Panc1 (cell line): ENCODE measurements around the gene RASSF5. TPM values are rescaled to one million over a fixed set of nuclear protein-coding genes. Genes with fewer than 3 reads are reported as not detected.

Experiments used
- ATAC-seq: fragments of 200-7000 bp; cut with Tn5 transposase; 2 replicates; pipeline ENCODE4 v1.9.1; 2020; ENCODE audit warnings: mild to moderate bottlenecking, moderate library complexity
- BruUV-seq: library from RNA; stranded (reverse); fragments of 400-500 nt; replicated peaks from 2 replicates; lab custom pipeline; 2021; lab: Mats Ljungman, UMichigan
- CTCF ChIA-PET: fragments of 300-600 bp; sonication (Branson Sonifier 250); formaldehyde crosslinking; loops from one replicate; lab custom pipeline; 2022; ENCODE audit warnings: antibody characterized with exemption; lab: Charles Lee
- POLR2A ChIA-PET: fragments of 300-600 bp; sonication (Branson Sonifier 250); formaldehyde crosslinking; loops from one replicate; lab custom pipeline; 2022; ENCODE audit warnings: antibody characterized with exemption; lab: Charles Lee
- DNase-seq: peaks from one replicate; pipeline ENCODE4 v3.0.0-alpha.2; 2010; ENCODE audit warnings: low read depth, low spot score
- H3K27ac ChIP-seq: 2 replicates; pipeline ENCODE4 v1.5.1; 2011; ENCODE audit warnings: mild to moderate bottlenecking, low read length, inconsistent platforms
- H3K27me3 ChIP-seq: fragments of 200-500 bp; sonication (Bioruptor generic); 2 replicates; pipeline ENCODE4 v1.6.0; 2014; ENCODE audit warnings: low read length, inconsistent platforms; ENCODE audit not compliant: control insufficient read depth, insufficient read depth
- H3K36me3 ChIP-seq: fragments of 200-500 bp; sonication (Bioruptor generic); 2 replicates; pipeline ENCODE4 v1.5.1; 2014; ENCODE audit warnings: inconsistent platforms, mild to moderate bottlenecking, low read length, moderate library complexity; ENCODE audit not compliant: control insufficient read depth, insufficient read depth
- H3K4me1 ChIP-seq: 2 replicates; pipeline ENCODE4 v1.5.1; 2011; ENCODE audit warnings: inconsistent platforms, mild to moderate bottlenecking, low read length, moderate library complexity; ENCODE audit not compliant: control insufficient read depth, insufficient read depth
- H3K4me3 ChIP-seq, 2 experiments: 2 replicates each; pipeline ENCODE4 v1.5.1; 2011 to 2012; ENCODE audit warnings: low read depth in 2 of 2, low read length in 2 of 2, mild to moderate bottlenecking in 2 of 2, inconsistent platforms in 1 of 2, moderate library complexity in 1 of 2
- H3K9me3 ChIP-seq: fragments of 200-500 bp; sonication (Bioruptor generic); 2 replicates; pipeline ENCODE4 v1.5.1; 2014; ENCODE audit warnings: low read depth, mild to moderate bottlenecking, inconsistent platforms, low read length, moderate library complexity; ENCODE audit not compliant: control insufficient read depth, insufficient read depth
- CTCF ChIP-seq: fragments of 450-650 bp; IDR thresholded peaks from 2 replicates; pipeline ENCODE4 v1.5.1; 2017; ENCODE audit warnings: mild to moderate bottlenecking
- POLR2AphosphoS5 ChIP-seq: IDR thresholded peaks from 2 replicates; pipeline ENCODE4 v1.6.1; 2012; ENCODE audit warnings: mild to moderate bottlenecking, low read depth, low read length, moderate library complexity
- REST ChIP-seq, 2 experiments: IDR thresholded peaks; 2 replicates each; pipeline ENCODE4 v1.6.1; 2011 to 2012; ENCODE audit warnings: low read depth in 2 of 2, control low read depth in 1 of 2, low read length in 1 of 2, mild to moderate bottlenecking in 1 of 2, moderate library complexity in 1 of 2; ENCODE audit not compliant: insufficient read depth in 1 of 2
- SIN3A ChIP-seq: IDR thresholded peaks from 2 replicates; pipeline ENCODE4 v1.6.1; 2012; ENCODE audit warnings: low read depth, mild to moderate bottlenecking, low read length, moderate library complexity, borderline replicate concordance; ENCODE audit not compliant: insufficient read depth
- TCF7L2 ChIP-seq: IDR thresholded peaks from 2 replicates; pipeline ENCODE4 v1.6.1; 2011; ENCODE audit warnings: mild to moderate bottlenecking, low read depth, low read length, inconsistent platforms
- in situ Hi-C: cut with HindIII; loops from 2 replicates; pipeline ENCODE4 v1.10.0; 2016; ENCODE audit warnings: low sequenced_read_pairs, low pct_unique_long_range_greater_than_20kb
- intact Hi-C: fragments of 100-400 bp; cut with micrococcal nuclease; formaldehyde crosslinking; loops from one replicate; pipeline ENCODE4 v1.10.0; 2022; ENCODE audit not compliant: unreplicated experiment
- total RNA-seq: library from RNA; stranded (reverse); gene quantifications from one replicate; pipeline ENCODE4 v1.2.1, GENCODE V29; 2021; ENCODE audit not compliant: unreplicated experiment

The RASSF5 gene
- total RNA-seq, 1 experiment from 2014 or later = 1.6 TPM

- DNase-seq (no peak), ATAC-seq (no peak)
- TF ChIP-seq SIN3A = no peak
- no peak for TF ChIP-seq POLR2AphosphoS5
- no peak for TF ChIP-seq CTCF
- no peak for TF ChIP-seq TCF7L2
- no peak for TF ChIP-seq REST (IDR thresholded peaks at IDR 0.05; ENCODE audit: insufficient read depth in 1 of 2, low read depth in 2 of 2, low read length in 1 of 2)
- in situ Hi-C loops = no loop called here
- no peak overlapping the region for H3K4me3 ChIP-seq
- no peaks in the 10 kb centered on the region for H3K27me3 ChIP-seq
- no peaks in the 10 kb centered on the region for H3K9me3 ChIP-seq
- CTCF ChIA-PET = no interaction called here
- H3K4me1 ChIP-seq = no peaks in the 10 kb centered on the region
- intact Hi-C loops = loop anchor here (1.0 kb wide), 1 partner anchor 10 kb away; no protein-coding TSS in a partner anchor
- no peak overlapping the region for H3K27ac ChIP-seq
- BruUV-seq = no TSS peak
- 0 out of 2 replicates have a peak, but pooled peaks cover 2% of the 10 kb centered on the region for H3K36me3 ChIP-seq
- POLR2A ChIA-PET = no interaction called here
These were observed 81.9 kb downstream of the RASSF5 start for GRCh38 chr1:206589206-206589605.

- H3K36me3 ChIP-seq = peaks cover 2% of the 10 kb centered on the region; the same call in 1 of the 2 replicates
- in situ Hi-C loops = no loop called here
- no peak overlapping the region for H3K4me3 ChIP-seq
- no peak for TF ChIP-seq POLR2AphosphoS5
- no peak for TF ChIP-seq TCF7L2
- no peak for TF ChIP-seq REST (IDR thresholded peaks at IDR 0.05; ENCODE audit: insufficient read depth in 1 of 2, low read depth in 2 of 2, low read length in 1 of 2)
- peak; percentile 32; the same call in 1 of the 2 replicates for TF ChIP-seq CTCF
- TF ChIP-seq SIN3A = no peak
- no peaks in the 10 kb centered on the region for H3K4me1 ChIP-seq
- H3K9me3 ChIP-seq = no peaks in the 10 kb centered on the region
- POLR2A ChIA-PET = no interaction called here
- BruUV-seq = no TSS peak
- intact Hi-C loops = no loop called here
- no peak for DNase-seq
- H3K27ac ChIP-seq = no peak overlapping the region
- H3K27me3 ChIP-seq = no peaks in the 10 kb centered on the region
- ATAC-seq = no peak
- CTCF ChIA-PET = no interaction called here
These were observed 82.9 kb downstream of the RASSF5 start for GRCh38 chr1:206590025-206590758.
